NCI-H1048 (cell line): ENCODE measurements around the gene SLC22A1.
"Not testable (repeated sequence)": the region's sequence is repeated elsewhere in the genome, so short reads cannot be mapped to it uniquely, and the experiment has no call there.

Experiments used
- DNase-seq: peaks from one replicate; lab custom pipeline; 2025; lab: John Stamatoyannopoulos, UW

The SLC22A1 gene

GRCh38 chr6:160121558-160121957 lies at the start of gene SLC22A1:
Gene SLC22A1 (plus strand): TSS chr6:160121815. CDS start chr6:160121936, 121 bp downstream.
- no peak for DNase-seq

- DNase-seq: no peak
These were observed 48.3 kb upstream of the SLC22A1 start for GRCh38 chr6:160073272-160073671.

GRCh38 chr6:160076009-160076408 lies 45.6 kb upstream of the SLC22A1 start:
- no peak for DNase-seq

GRCh38 chr6:160077024-160077423 lies 44.6 kb upstream of the SLC22A1 start:
- no peak for DNase-seq

GRCh38 chr6:160077526-160077925 lies 44.1 kb upstream of the SLC22A1 start:
- DNase-seq: no peak

- no peak for DNase-seq
These were observed 42.5 kb upstream of the SLC22A1 start for GRCh38 chr6:160078883-160079685.

- no peak for DNase-seq
These were observed 42.0 kb upstream of the SLC22A1 start for GRCh38 chr6:160079686-160080043.

GRCh38 chr6:160080097-160080496 lies 41.5 kb upstream of the SLC22A1 start:
- DNase-seq: no peak

- DNase-seq: no peak
These were observed 40.2 kb upstream of the SLC22A1 start for GRCh38 chr6:160081398-160081797.

GRCh38 chr6:160082627-160083026 lies 39.0 kb upstream of the SLC22A1 start:
- no peak for DNase-seq

GRCh38 chr6:160084198-160084776 lies 37.3 kb upstream of the SLC22A1 start:
- no peak for DNase-seq

GRCh38 chr6:160085226-160085625 lies 36.4 kb upstream of the SLC22A1 start:
- no peak for DNase-seq

- DNase-seq: no peak
These were observed 35.7 kb upstream of the SLC22A1 start for GRCh38 chr6:160085713-160086505.

GRCh38 chr6:160086754-160087153 lies 34.9 kb upstream of the SLC22A1 start:
- no peak for DNase-seq

- no peak for DNase-seq
These were observed 33.4 kb upstream of the SLC22A1 start for GRCh38 chr6:160088069-160088783.

- DNase-seq: no peak
These were observed 32.7 kb upstream of the SLC22A1 start for GRCh38 chr6:160088784-160089533.

GRCh38 chr6:160089534-160089897 lies 32.1 kb upstream of the SLC22A1 start:
- DNase-seq: no peak

GRCh38 chr6:160090442-160091239 lies 31.0 kb upstream of the SLC22A1 start:
- not testable (repeated sequence) for DNase-seq

GRCh38 chr6:160092176-160092575 lies 29.4 kb upstream of the SLC22A1 start:
- DNase-seq: not testable (repeated sequence)

- DNase-seq: no peak
These were observed 29.0 kb upstream of the SLC22A1 start for GRCh38 chr6:160092602-160093001.

- no peak for DNase-seq
These were observed 28.6 kb upstream of the SLC22A1 start for GRCh38 chr6:160093061-160093460.
